RPMI8226 (cell line): ENCODE data around the gene HOTAIR.
A peak's percentile ranks its signal among the peaks of the same experiment; 100 is the strongest.

Source experiments
- DNase-seq: peaks from one replicate; pipeline ENCODE4 v3.0.0-alpha.2; 2015

HOTAIR gene

DNA sequence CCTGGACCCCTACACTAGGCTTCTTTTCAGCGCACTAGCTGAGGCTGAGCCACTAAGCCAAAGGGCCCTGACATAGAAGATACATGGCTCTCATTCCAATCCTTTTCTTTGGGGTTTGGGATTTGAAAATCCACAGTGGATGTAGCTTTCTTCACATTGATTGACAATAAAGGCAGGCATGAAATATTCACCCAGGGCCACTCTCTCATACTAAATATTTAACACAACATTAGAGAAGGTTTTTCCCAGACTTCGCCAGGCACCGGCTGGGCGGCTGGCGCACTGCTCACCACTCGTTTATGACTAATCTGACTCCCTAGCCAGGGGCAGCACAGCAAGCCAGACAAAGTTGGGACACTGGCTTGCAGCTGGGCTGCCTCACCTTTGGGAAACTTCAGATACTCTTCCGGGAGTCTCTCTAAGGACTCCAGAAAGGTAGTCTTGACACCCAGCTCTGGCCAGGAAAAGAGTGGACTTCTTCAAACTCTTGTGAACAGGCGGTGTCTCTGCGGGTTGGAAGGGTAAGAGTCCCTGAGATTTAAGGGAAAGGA, 2.5 kb downstream of the HOTAIR start:
- no peak for DNase-seq

DNA sequence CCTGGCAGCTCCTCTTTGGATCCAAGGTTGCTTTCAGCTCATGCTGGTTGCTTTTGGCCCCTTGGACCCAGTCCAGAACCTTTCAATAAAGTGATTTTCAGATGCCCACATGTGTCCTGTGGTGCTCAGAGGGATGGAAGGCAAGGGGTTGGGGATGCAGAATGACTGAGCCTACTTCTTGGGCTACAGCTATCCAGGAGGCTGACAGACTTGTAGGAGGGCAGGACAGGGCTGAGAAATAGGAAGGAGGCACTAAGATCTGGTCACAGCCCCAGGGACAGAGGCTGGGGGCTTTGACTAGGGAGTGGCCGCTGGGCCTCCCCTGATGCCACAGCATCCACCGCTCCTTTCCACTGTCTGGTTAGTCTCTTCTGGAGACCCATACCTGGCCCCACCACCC, 3.1 kb downstream of the HOTAIR start:
- no peak for DNase-seq

DNA sequence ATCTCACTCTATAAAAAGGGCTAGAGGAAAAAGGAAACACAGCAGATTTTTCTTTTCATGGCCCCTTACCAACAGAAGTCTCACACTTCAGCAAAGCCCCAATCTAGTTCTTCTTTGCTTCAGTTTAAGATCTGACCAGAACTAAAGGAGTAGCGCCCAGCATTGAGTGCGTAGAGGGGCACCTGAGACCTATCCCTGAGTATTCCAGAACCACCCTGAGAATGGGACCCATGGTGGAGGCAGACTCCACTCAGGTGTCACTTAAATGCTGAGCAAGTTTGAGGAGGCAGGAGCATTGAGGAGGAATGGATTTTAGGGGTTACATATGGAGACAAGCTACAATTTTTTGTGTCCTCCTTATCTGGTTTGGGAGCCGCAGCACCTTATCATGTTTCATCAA, 3.6 kb downstream of the HOTAIR start:
- no peak for DNase-seq

DNA sequence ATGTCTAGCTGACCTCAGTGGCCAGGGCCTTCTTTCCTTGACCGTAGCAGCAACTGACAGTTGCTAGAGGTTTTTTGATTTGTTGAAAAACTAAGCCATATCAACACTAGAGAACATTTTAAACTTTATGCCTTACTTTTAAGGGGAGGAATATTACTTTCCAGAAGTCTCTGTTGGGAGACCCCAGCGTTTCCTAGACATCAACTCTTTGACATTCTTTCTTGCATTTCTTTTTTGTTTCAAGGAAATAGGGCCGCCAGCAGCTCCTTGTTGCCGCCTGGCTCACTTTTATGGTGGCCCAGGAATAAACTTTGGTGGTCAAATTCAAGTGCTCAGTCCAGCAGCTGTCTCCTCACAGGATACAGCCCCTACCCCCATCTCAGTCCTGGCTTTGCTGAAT, 4.3 kb downstream of the HOTAIR start:
- no peak for DNase-seq

DNA sequence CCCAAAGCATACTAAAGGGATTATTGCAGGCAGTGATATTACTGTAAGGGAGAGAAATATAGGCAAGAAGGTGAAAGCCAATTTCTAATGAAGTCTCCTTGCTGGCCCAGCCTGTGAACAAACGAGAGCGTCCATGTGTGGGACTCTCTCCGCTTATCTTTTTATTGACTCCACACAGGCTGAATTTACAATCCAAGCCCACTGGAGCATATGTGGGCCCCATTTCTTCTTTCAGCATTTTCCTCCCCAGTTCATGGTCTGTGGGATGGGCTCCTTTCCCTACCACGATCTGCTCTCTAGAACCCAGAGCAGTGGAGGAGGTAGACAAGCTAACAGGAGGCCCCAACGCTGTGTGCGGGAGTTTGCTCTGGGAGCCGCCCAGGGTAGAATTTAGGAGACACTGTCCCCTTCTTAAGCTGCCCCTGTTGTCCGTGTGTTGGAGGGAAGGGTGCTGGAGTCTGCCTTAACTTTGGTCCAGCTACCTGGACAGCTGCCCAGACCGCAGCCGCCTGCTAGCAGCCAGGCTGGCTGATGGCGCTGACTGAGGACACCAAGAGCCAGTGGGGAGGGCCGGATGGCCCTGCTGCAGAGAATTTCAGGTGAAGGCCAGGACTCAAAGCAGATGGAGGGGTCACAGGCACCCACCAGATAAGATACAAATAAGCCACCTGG, 5.0 kb downstream of the HOTAIR start:
- no peak for DNase-seq

DNA sequence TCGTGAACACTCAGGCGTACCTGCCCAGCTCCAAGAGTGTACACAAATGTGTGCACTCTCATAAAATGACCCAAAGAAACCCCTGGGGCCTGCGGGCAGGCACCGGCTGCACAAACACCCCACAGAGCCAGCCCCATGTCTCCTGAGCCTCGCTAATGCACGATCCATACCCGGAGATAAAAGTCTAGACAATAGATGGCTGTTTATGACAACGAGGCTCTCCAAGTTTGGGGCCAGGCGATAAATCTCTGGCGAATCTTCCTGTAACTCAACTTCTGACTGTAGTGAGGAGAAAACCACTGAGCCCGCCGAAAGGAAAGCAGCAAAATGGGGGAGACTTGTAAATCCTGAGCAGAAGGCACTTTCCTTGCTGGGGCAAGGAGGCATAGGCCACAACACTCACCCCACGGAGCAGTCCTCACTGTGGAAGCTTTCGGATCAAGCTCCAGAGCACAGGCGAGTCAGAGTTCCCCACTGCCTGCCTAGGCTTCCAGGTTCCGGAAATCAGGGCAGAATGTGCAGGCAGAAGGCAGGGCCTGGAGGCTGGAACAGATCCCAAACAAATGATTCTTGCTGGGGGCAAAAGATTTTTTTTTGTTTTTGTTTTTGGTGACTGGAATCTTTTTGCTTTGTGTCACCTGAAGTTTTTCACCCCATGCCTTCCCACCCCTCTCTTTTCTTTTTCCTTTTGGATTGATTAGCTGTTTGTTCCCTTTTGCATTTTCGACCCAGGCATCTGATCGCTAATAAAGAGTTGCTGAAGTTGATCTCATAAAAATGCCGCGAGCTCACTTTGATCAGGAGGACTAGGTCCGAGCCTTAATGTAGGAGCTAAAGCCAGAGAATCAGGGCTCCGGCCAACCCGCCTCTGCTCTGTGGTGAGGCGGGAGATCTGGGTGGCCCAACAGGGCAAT, 6.3 kb downstream of the HOTAIR start:
- DNase-seq = no peak

DNA sequence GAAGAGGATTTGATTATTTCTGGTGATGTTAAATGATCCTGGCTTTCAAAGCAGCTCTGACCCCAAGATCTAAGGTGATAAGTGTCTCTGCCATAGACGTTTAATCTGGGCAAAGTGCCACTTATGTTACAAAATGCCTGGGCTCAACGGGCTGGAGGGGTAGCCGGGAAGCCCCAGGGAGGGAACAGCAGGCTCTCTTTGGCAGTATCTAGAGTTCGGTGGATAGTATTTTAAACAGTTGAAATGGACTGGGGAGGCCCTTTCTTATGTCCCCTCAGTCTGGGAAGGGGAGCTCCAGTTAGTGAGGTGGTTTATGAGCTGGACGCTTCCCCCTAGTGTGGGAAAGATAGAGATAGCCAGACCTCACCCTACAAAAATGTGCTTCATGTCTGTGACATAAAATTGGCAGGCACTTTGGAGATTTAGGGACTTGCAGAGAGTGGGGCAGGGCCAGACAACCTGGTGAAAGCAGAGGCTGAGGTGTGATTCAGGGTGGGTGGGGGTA, 7.3 kb downstream of the HOTAIR start:
- DNase-seq = no peak

DNA sequence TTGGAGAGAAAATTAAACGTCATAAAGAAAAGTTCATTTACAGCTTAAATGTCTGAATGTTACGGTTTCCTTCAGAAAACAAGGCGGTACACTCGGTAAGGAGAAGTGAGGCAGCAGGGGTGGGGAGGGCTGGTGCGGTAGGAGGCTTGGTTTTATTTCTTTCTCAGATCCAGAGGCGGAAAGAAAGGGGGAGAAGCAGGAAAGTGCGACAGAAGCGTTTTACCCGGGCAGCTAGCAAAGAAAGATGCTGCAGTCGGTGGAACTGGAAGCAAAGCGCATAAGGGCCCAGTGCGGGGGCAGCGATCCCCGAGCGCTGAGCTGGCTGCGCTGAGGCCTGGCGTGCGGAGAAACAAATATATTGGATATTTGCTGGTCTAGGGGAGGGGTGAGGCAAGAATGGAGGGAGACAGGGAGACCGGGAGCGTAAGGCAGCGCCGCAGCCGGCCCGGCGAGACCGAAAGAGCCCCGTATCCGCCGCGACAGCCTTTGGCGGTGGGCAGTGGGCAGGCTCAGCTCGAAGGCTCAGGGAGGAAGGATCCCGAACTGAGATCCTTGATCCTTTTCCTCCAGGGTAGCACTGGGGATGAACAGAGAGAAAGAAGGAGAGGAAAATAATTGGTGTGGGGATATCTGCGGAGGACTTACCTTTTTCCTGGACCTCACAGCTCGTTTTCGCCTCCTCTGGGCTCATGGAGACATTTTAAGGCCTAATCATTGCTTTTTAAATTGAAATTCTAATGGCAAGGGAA, 8.2 kb downstream of the HOTAIR start:
- DNase-seq = no peak

DNA sequence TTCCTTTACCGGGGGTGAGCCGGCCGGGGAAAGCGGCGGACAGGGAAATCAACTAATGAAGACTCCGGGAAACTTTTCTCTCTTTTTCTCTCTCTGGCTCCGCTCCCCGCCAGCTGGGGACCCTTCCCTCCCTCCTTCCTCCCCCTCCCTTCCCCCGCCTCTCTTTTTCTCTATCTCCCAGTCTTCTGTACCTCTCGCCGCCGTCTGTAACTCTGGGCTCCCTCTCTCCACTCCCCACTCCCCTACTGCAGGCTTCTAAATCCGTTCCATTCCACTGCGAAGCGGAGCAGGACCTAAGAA, 8.7 kb downstream of the HOTAIR start:
- no peak for DNase-seq

DNA sequence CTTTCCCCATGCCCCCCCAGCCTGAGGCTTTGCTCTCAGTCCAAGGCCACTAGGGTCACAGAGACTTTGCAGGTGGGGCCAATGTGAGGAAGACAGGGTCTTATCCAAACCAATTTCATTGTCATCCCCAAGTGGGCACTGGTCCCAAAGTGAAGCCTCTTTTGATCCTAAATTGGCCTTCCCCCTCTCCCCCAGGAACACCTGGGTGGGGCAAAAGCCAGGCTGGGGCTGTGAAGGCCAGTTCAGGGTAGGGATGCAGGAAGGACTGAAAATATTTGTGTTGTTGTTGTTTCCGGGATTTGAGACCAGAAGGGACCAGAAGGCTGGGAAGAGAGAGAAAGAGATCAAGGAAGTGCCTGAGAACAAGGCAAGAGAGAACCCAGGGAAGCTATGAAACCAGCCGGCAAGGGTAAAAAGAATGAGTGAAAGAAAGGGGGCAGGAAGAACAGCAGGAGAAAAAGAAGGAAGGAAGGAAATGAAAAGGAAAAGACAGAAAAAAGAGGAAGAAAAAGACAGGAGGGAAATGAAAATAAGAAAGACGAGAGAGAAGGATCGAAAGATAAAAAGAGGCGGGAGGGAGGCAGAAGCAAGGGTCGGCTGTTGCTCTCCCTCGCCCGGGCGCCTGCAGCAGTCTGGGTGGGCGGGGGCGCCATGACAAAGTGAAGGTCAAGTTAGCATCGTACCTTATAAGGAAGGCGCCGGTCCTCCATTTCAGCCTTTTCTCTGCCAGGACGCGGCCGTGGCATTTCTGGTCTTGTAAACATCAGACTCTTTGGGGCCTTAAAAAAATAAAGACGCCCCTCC, 9.3 kb downstream of the HOTAIR start:
- DNase-seq = no peak

DNA sequence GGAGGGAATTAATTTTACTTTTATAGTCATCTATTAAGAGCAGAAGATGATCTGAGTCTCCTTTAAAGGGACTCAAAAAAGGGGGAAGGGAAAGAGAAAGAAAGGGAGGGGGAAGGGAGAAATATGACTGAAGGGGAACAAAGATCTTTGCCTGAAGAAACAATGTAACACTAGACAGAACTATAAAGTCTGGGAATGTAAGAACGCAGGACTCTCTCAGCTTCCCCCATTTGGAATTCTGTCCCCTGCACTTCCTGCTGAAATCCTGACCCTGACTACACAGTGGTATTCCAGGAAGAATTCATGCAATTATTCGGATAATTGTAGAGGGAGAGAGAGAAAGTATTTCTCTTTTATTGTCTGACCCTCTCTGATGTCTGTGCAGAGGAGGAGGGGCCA, 10.4 kb downstream of the HOTAIR start:
- DNase-seq = no peak

DNA sequence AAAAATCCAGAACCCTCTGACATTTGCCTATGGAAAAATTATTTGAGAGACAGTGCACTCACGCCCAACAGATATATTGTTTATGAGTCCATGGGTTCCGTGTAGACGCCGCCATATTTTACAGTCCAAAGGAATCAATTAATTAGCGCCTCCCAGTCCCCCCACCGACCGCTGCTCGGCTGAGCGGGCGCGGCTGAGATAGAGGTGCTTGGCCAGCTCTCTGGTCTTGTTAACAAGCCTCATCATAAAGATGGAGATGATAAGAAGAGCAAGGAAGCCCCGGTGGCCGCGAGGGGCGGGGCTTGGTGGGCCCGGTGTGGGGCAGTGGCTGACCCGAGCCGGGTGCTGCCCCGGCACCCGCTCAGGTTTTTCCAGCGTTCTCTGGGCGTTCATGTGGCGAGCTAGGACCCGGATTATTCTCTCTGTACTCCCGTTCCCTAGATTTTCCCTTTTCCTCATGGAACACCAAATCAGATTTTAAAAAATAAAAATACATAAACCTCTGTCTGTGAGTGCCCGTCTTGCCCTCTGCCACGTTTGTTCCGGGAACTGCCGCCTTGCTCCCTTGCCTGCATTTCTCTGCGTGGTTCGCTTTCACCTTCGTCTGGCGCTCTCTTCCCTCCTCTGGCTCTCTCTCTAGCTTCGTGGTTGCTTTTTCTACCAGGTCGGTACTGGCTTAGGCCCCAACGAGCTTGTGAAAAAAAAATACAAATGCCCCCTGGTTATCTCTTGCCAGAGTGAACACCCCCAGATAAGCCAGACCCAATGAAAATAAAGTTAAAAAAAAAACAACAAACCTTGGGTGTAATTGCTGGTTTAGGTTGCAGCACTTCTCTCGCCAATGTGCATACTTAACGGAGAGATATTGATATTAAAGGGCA, 11.1 kb downstream of the HOTAIR start:
- DNase-seq = no peak

DNA sequence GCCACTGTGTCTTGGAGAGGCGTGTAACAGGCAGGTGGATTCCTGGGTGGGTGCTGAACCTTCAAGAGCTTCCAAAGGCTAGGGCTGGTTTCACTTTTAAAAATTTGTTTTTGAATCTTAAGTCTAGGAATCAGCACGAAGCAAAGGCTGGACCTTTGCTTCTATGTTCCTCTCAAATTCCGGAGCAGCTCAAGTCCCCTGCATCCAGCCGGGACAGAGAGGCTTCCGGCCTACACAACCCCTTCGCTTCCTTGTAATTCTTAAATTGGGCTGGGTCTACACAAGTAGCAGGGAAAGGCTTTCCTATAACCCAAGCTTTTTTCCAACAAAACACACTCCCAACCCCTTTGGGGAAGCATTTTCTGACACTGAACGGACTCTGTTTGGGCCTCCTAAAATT, 11.7 kb downstream of the HOTAIR start:
- no peak for DNase-seq

DNA sequence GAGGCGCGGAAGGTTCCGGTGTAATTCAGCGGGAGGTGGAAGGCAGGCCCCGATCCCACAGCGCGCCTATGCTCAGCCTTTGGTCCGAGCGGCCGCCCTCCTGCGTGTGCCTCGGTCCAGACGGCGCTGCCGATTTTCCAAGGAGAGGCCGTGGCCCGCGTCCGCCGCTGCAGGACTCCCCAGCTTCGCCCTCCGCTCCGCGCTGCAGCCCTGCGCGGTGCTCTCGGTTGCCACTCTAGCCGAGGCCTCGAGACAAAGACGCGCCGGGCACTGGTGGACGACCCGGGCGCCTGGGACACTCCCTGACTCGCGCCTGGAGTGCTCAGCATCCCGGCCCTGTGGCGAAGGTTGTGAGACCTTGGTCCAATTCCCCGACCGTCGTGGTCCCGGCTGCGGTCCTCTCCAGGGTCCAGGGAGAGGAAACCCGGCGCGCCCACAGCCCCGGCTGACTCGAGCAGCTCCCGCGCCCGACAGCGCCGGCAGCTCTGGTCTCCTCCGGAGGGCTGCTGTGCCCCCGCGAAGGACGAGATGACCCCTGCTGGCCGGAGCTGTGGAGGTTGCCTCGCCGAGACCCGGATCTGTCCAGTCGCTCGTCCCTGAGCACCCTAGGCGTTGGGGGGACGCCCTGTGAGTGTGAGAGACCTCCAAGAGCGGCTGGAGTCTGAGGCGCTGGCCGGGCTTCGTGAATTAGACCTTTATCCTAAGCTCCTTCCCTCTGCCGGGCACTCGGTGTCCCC, 13.6 kb downstream of the HOTAIR start:
- DNase-seq = no peak

DNA sequence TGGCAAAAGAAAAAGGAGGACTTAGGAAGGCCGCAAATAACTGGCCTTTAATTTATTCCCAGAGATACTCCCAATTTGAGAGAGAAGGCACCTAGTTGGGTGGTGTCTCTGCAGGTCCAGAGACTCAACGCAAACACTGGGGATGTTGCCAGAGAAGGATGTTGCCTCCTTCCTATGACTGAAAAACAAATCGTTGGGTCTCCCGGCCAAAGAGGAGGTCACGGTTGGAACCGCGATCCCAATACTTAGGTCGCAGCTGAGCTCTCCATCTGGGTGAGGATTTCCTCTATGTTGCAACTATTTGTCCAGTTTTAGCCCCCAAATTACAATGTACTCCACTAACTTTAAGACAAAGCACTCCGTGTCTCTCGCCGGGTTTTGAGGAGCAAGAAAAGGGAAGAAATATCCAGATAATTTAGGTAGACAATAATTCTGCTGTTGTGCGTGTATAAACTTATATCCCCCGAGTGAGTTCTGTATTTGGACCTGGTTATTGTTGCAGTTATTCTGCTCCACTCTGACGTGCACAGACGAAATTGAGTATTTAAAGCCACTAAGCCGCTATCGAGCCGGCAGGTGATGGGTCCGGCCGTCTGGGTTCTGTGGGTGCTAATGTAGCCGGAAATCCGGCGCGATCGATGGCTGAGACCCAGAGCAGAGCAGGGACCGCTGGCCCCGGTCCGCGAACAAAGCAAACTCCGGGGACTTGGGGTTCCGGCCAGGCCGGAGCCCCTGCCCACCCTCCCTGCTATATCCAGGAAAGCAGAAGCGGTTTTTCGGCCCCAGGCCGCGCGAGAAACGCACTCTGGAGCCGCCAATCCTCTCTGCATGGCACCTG, 14.3 kb downstream of the HOTAIR start:
- DNase-seq = no peak

DNA sequence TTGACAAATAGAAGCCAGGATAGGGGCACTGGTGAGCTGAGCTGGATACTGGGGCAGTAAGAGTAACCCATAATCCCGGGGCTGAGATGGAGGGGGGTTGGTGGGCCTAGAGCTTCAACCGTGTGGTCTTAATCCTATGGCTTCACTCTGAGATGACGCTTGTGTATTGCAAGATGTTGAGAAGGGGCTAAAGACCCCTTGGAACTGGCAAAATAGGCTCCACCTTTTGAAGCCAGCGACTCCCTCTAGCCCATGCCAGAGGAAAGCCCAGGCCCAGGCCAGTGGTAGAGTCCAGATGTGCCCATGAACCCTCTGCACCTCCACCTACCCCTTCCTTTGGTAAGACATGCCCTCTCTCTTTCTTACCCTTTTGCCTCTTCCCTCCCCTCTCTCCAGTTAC, 15.4 kb downstream of the HOTAIR start:
- no peak for DNase-seq

DNA sequence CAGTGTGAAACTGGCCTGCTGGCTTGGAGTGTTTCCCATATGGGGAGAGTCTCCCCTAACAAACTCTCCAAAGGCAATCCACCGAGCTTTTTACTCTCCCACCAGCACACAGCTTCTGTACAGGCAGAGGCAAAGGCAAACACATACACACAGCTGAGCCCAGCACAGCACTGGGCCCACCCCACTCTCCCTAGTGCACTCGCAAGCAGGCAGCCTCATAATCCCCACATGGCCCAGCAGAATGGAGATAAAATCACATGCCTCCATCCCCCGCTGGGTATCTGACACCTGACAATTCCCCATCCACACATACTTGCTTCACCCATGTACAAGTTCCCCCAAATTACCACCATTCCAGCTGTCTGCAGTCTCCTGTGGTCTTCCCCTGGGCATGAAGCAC, 16.6 kb downstream of the HOTAIR start:
- no peak for DNase-seq

DNA sequence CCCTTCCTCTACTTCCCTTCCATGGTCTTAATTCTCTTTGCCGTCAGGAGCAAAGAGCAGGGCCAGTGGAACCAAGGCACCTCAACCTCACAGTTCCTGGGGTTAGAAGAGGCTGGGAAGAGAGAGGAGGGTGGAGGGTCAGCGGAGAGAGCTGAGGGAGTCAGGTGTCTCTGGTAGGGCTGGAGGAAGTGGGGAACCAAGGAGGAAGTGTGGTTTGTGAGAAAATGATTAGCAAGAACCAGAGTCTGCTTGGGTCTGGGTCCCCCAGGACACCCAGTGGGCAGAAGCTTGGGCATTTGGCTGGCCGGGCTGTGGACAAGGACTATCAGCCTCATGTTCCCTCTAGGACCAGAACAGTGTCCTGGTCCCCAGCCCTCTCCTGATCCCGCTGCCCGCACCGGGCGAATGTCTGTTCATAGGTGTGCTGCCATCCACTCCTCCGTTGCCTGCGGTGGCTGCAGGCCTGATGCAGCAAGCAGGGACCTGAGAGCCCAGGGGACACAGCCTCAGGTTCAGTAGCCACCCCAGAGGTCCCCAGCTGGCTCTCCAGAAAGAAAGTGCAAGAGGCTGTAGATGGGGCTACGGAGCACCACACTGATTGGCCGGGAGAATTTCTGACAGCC, 17.7 kb downstream of the HOTAIR start:
- no peak for DNase-seq

DNA sequence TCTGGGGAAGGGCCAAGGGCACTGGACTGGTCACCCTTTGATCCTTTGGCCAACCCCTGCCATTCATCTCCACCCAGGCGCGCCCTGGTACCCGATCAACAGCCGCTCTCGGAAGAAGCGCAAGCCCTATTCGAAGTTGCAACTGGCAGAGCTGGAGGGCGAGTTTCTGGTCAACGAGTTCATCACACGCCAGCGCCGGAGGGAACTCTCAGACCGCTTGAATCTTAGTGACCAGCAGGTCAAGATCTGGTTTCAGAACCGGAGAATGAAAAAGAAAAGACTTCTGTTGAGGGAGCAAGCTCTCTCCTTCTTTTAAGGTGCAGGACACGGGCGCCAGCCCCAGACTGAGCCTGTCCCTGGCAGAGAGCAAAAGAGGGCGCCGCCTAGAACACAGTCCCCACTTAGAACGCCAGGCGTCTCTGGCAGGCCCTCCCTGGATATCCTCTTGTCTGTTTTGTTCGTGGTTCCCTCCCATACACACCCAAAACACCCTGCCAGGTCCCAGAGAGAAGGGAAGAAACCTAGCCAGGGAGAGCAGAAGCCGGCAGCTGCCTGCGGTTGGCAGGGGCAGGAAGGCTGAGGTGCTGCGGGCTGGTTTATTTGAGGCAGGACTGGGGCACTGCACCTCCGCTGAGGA, 18.4 kb downstream of the HOTAIR start:
- DNase-seq = peak; percentile 48
